ENCODE results near the gene CNOT6. TPM values are rescaled to one million over a fixed set of nuclear protein-coding genes. Genes with fewer than 3 reads are reported as not detected.
A peak's percentile ranks its signal among the peaks of the same experiment; 100 is the strongest.

Gene CNOT6
- total RNA-seq, 4 donors from 2014 or later, result 8.9 to 12.2 (median 11.2) TPM

GRCh38 chr5:180467028-180467975, 26.9 kb upstream of the CNOT6 start:
- no peak for TF ChIP-seq CTCF (IDR thresholded peaks at IDR 0.05)
- no peak for TF ChIP-seq POLR2A (IDR thresholded peaks at IDR 0.05)
- H3K4me3 ChIP-seq (ENCODE audit: low read depth, poor library complexity, severe bottlenecking), result no peak overlapping the region
- intact Hi-C loops (cut with DNase I; ENCODE audit: low total_unique reads), result loop anchor here (10.0 kb wide), 1 partner anchor 173 kb away; the partner anchor contains the start of gene MAPK9
- peak in 1 of 2 donors; percentile 83 for DNase-seq (ENCODE audit: low spot score in 2 of 2)
- WGBS, 2 donors, result 43 to 48% methylated on average over 22 of the region's 22 CpGs

GRCh38 chr5:180467989-180468731, 26.0 kb upstream of the CNOT6 start:
- WGBS, 2 donors, result 88 to 90% methylated on average over 18 of the region's 18 CpGs
- intact Hi-C loops (cut with DNase I; ENCODE audit: low total_unique reads), result loop anchor here (10.0 kb wide), 1 partner anchor 173 kb away; the partner anchor contains the start of gene MAPK9

GRCh38 chr5:180468732-180469585, 25.2 kb upstream of the CNOT6 start:
- DNase-seq (ENCODE audit: low spot score in 2 of 2), result peak in 1 of 2 donors; percentile 76
- no peak for TF ChIP-seq POLR2A (IDR thresholded peaks at IDR 0.05)
- TF ChIP-seq CTCF (IDR thresholded peaks at IDR 0.05), result no peak
- intact Hi-C loops (cut with DNase I; ENCODE audit: low total_unique reads), result loop anchor here (10.0 kb wide), 1 partner anchor 174 kb away; the partner anchor contains the start of gene MAPK9
- 83 to 87% methylated on average over 22 of the region's 22 CpGs for WGBS, 2 donors
- H3K4me3 ChIP-seq (ENCODE audit: low read depth, poor library complexity, severe bottlenecking), result no peak overlapping the region

More at GRCh38 chr5:180467989-180468731, 26.0 kb upstream of the CNOT6 start:
- DNase-seq (ENCODE audit: low spot score in 2 of 2), result peak in 1 of 2 donors; percentile 60
- H3K4me3 ChIP-seq (ENCODE audit: low read depth, poor library complexity, severe bottlenecking), result no peak overlapping the region
- no peak for TF ChIP-seq CTCF (IDR thresholded peaks at IDR 0.05)
- no peak for TF ChIP-seq POLR2A (IDR thresholded peaks at IDR 0.05)

- H3K4me3 ChIP-seq (ENCODE audit: low read depth, poor library complexity, severe bottlenecking), result no peak overlapping the region
- intact Hi-C loops (cut with DNase I; ENCODE audit: low total_unique reads), result loop anchor here (10.0 kb wide), 1 partner anchor 175 kb away; the partner anchor contains the start of gene MAPK9
- 60 to 63% methylated on average over 2 of the region's 2 CpGs for WGBS, 2 donors
- DNase-seq (ENCODE audit: low spot score in 2 of 2), result peak in 1 of 2 donors; percentile 56
- no peak for TF ChIP-seq CTCF (IDR thresholded peaks at IDR 0.05)
- no peak for TF ChIP-seq POLR2A (IDR thresholded peaks at IDR 0.05)
Observed at GRCh38 chr5:180469586-180469865, 24.7 kb upstream of the CNOT6 start.

GRCh38 chr5:180469866-180470265, 24.3 kb upstream of the CNOT6 start:
- TF ChIP-seq CTCF (IDR thresholded peaks at IDR 0.05), result no peak
- no peak for TF ChIP-seq POLR2A (IDR thresholded peaks at IDR 0.05)
- WGBS, 2 donors, result 86 to 95% methylated on average over 1 of the region's 1 CpG
- no peak for DNase-seq (ENCODE audit: low spot score in 2 of 2)
- intact Hi-C loops (cut with DNase I; ENCODE audit: low total_unique reads), result loop anchor here (10.0 kb wide), 2 partner anchors 175 to 345 kb away; partner anchors contain the start of gene MAPK9
- no peak overlapping the region for H3K4me3 ChIP-seq (ENCODE audit: low read depth, poor library complexity, severe bottlenecking)

Measured in lower leg skin (tissue), 4 donors.